Activated naive CD4-positive, alpha-beta T cell treated with anti-CD3 and anti-CD28 coated beads, Interleukin-2, amount 10 ng/mL, durations not matched to agents 7 days and 5 days (primary cell): Measurements from ENCODE around the gene AUNIP.

Source experiments
- CTCF ChIA-PET: fragments of 350-600 bp; sonication (Branson Sonifier 250); formaldehyde crosslinking; loops from one replicate; lab custom pipeline; 2021; ENCODE audit warnings: antibody characterized with exemption; lab: Charles Lee
- DNase-seq: peaks from one replicate; pipeline ENCODE4 v3.0.0-alpha.2; 2020
- H3K27ac Mint-ChIP-seq: one replicate; pipeline ENCODE4 v1.8.0; 2021; ENCODE audit warnings: mild to moderate bottlenecking, moderate library complexity, mixed read lengths
- H3K27me3 Mint-ChIP-seq: one replicate; pipeline ENCODE4 v1.8.0; 2021; ENCODE audit warnings: mild to moderate bottlenecking, mixed read lengths
- H3K36me3 Mint-ChIP-seq: one replicate; pipeline ENCODE4 v1.8.0; 2021; ENCODE audit warnings: mixed read lengths
- H3K4me1 Mint-ChIP-seq: one replicate; pipeline ENCODE4 v1.8.0; 2021; ENCODE audit warnings: mixed read lengths
- H3K4me3 Mint-ChIP-seq: one replicate; pipeline ENCODE4 v1.8.0; 2021; ENCODE audit warnings: mild to moderate bottlenecking, moderate library complexity, mixed read lengths
- H3K9me3 Mint-ChIP-seq: one replicate; pipeline ENCODE4 v1.8.0; 2021; ENCODE audit warnings: mixed read lengths

AUNIP gene

GRCh38 chr1:25802915-25803314, 56.3 kb downstream of the AUNIP start:
- Mint-ChIP-seq H3K27me3 (peaks cover 19% of the 10 kb centered on the region), H3K36me3 (no peaks in the 10 kb centered on the region), H3K4me3 (no peak overlapping the region), H3K27ac (no peak overlapping the region), H3K4me1 (peaks cover 43% of the 10 kb centered on the region), H3K9me3 (no peaks in the 10 kb centered on the region)
- CTCF ChIA-PET = interaction anchor here (0.6 to 2.6 kb wide), 4 partner anchors 191 to 282 kb away, joined by 3 to 11 read pairs (median 7); no protein-coding TSS in a partner anchor
- peak; percentile 40 for DNase-seq

GRCh38 chr1:25800703-25801377, 58.4 kb downstream of the AUNIP start:
- H3K9me3 Mint-ChIP-seq = no peaks in the 10 kb centered on the region
- CTCF ChIA-PET = interaction anchor here (0.7 to 1.4 kb wide), 5 partner anchors 190 to 297 kb away, joined by 3 to 4 read pairs (median 3); no protein-coding TSS in a partner anchor
- H3K4me3 Mint-ChIP-seq = peak overlapping the region; percentile 78
- peaks cover 21% of the 10 kb centered on the region for H3K27me3 Mint-ChIP-seq
- no peaks in the 10 kb centered on the region for H3K36me3 Mint-ChIP-seq
- H3K4me1 Mint-ChIP-seq = peaks cover 64% of the 10 kb centered on the region
- no peak for DNase-seq
- no peak overlapping the region for H3K27ac Mint-ChIP-seq

DNA sequence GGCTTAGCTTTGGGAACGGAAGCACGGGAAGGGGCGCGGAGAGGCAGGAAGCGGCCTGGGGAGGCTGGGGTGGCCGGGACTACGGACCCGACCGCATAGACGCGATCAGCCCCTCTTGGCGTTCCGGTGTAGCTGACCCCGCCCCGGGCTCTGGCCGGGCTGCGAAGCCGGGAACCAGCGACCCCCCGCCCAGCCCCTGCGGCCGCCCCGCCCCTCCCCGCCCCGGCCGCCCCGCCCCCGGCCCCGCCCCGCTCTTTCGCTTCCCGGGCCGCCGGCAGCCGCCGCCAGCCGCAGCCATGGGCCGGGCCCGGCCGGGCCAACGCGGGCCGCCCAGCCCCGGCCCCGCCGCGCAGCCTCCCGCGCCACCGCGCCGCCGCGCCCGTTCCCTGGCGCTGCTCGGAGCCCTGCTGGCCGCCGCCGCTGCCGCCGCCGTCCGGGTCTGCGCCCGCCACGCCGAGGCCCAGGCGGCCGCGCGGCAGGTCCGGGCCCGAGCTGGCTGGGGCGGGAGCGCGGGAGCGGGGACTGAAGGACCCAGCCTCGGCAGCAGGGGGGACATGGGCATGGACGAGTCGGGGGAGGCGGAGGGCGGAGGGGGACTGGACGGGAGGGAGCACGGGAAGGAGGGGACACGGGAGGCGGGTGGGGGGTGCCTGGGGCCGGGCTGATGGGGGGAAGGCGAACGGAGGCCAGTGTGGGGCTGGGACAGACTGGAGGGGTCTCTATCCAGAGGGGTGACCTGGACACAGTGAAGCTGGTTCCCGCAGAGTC, 59.1 kb downstream of the AUNIP start, which contains the start of gene SELENON:
Gene SELENON (plus strand): TSS at position 259 of the 768 bp plus-strand sequence. CDS start 38 bp downstream, at position 297.
- Mint-ChIP-seq H3K9me3 (no peaks in the 10 kb centered on the region), H3K4me3 (peak within 1 kb of the TSS; percentile 78), H3K4me1 (peaks cover 71% of the 10 kb centered on the region), H3K27me3 (peaks cover 18% of the 10 kb centered on the region), H3K27ac (no peak within 1 kb of the TSS), H3K36me3 (no peaks in the 10 kb centered on the region)
- DNase-seq = peak; percentile 72
- CTCF ChIA-PET = interaction anchor here (1.0 to 8.8 kb wide), 5 partner anchors 25 to 296 kb away, joined by 3 to 84 read pairs (median 4); no protein-coding TSS in a partner anchor

DNA sequence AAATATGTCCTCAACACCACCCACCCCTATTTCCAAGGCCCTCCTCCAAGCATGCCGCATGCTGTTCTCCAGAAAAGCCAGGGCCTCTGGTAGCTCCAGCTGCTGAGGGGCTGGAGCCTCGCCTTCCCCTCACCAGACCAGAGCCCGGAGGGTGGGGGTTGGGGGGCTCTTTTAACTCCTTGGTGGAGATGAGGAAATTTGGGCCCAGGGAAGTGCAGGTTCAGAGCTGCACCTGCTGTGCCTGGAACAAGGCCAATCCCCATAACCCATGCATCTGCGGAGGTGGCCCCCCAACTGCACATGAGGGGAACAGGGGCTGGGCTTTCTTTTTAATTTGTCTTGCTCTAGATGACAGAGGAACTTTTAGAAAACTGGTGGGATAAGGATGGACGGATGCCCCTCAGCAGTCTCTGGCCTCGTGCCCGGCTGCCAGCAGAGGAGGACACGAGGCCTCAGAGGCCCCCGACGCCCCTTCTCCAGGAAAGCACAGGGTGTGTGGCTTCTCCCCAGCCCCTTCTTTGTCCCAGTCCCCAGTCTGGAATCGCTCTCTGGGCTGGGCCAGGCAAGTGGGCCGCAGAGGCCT, 59.8 kb downstream of the AUNIP start:
- H3K4me1 Mint-ChIP-seq = peaks cover 74% of the 10 kb centered on the region

GRCh38 chr1:25798666-25799351, 60.4 kb downstream of the AUNIP start:
- Mint-ChIP-seq H3K27ac (no peak overlapping the region), H3K27me3 (peaks cover 18% of the 10 kb centered on the region), H3K4me3 (peak overlapping the region; percentile 66), H3K4me1 (peaks cover 71% of the 10 kb centered on the region), H3K36me3 (no peaks in the 10 kb centered on the region), H3K9me3 (no peaks in the 10 kb centered on the region)
- no peak for DNase-seq
- CTCF ChIA-PET = interaction anchor here (0.8 to 8.8 kb wide), 9 partner anchors 9 to 295 kb away, joined by 3 to 84 read pairs (median 4); no protein-coding TSS in a partner anchor

More for the DNA sequence above, 59.8 kb downstream of the AUNIP start:
- Mint-ChIP-seq H3K4me3 (peak overlapping the region; percentile 66), H3K36me3 (no peaks in the 10 kb centered on the region), H3K9me3 (no peaks in the 10 kb centered on the region), H3K27me3 (peaks cover 18% of the 10 kb centered on the region), H3K27ac (no peak overlapping the region)
- DNase-seq = no peak
- CTCF ChIA-PET = interaction anchor here (1.1 to 8.8 kb wide), 4 partner anchors 25 to 190 kb away, joined by 4 to 84 read pairs (median 18); no protein-coding TSS in a partner anchor

GRCh38 chr1:25797939-25798338, 61.3 kb downstream of the AUNIP start:
- CTCF ChIA-PET = interaction anchor here (0.8 to 8.8 kb wide), 11 partner anchors 10 to 294 kb away, joined by 3 to 84 read pairs (median 4); no protein-coding TSS in a partner anchor
- H3K27ac Mint-ChIP-seq = no peak overlapping the region
- DNase-seq = peak; percentile 57

GRCh38 chr1:25796811-25797458, 62.3 kb downstream of the AUNIP start:
- CTCF ChIA-PET = interaction anchor here (0.7 to 8.8 kb wide), 12 partner anchors 9 to 248 kb away, joined by 3 to 84 read pairs (median 4); no protein-coding TSS in a partner anchor

More at GRCh38 chr1:25797939-25798338, 61.3 kb downstream of the AUNIP start:
- H3K27me3 Mint-ChIP-seq = peaks cover 18% of the 10 kb centered on the region
- peaks cover 70% of the 10 kb centered on the region for H3K4me1 Mint-ChIP-seq
- H3K9me3 Mint-ChIP-seq = no peaks in the 10 kb centered on the region
- H3K4me3 Mint-ChIP-seq = no peak overlapping the region
- H3K36me3 Mint-ChIP-seq = no peaks in the 10 kb centered on the region

GRCh38 chr1:25795946-25796810, 63.1 kb downstream of the AUNIP start:
- peaks cover 57% of the 10 kb centered on the region for H3K4me1 Mint-ChIP-seq
- peaks cover 15% of the 10 kb centered on the region for H3K27me3 Mint-ChIP-seq
- peaks cover 2% of the 10 kb centered on the region for H3K36me3 Mint-ChIP-seq
- no peaks in the 10 kb centered on the region for H3K9me3 Mint-ChIP-seq
- H3K4me3 Mint-ChIP-seq = peak overlapping the region; percentile 55
- CTCF ChIA-PET = interaction anchor here (0.9 to 8.8 kb wide), 9 partner anchors 16 to 224 kb away, joined by 3 to 84 read pairs (median 4); no protein-coding TSS in a partner anchor
- peak overlapping the region; percentile 46 for H3K27ac Mint-ChIP-seq
- DNase-seq = peak; percentile 41

More at GRCh38 chr1:25796811-25797458, 62.3 kb downstream of the AUNIP start:
- peak; percentile 92 for DNase-seq
- peak overlapping the region; percentile 55 for H3K4me3 Mint-ChIP-seq
- H3K4me1 Mint-ChIP-seq = peaks cover 61% of the 10 kb centered on the region
- H3K27me3 Mint-ChIP-seq = peaks cover 17% of the 10 kb centered on the region
- no peaks in the 10 kb centered on the region for H3K36me3 Mint-ChIP-seq
- H3K9me3 Mint-ChIP-seq = no peaks in the 10 kb centered on the region
- H3K27ac Mint-ChIP-seq = peak overlapping the region; percentile 46

DNA sequence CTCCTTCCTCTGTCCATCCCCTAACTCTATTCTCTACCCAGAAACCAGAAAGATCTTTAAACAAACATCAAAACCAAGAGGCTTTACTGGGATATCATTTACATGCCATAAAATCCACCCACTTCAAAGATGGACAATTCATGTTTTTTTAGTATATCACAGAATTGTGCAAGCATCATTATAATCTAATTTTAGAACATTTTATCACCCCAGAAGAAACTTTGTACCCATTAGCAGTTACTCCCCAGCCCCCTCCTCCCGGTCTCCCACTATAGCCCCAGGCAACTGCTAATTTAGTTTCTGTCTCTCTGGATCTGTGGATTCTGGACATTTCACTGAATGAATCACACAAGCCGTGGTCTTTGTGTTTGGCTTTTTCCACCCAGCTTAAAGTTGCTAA, 64.0 kb downstream of the AUNIP start:
- no peak for DNase-seq
- peaks cover 49% of the 10 kb centered on the region for H3K4me1 Mint-ChIP-seq
- H3K9me3 Mint-ChIP-seq = no peaks in the 10 kb centered on the region
- H3K36me3 Mint-ChIP-seq = peaks cover 4% of the 10 kb centered on the region
- no peak overlapping the region for H3K4me3 Mint-ChIP-seq
- H3K27me3 Mint-ChIP-seq = peaks cover 8% of the 10 kb centered on the region
- peak overlapping the region; percentile 5 for H3K27ac Mint-ChIP-seq
- CTCF ChIA-PET = interaction anchor here (1.1 to 8.8 kb wide), 4 partner anchors 15 to 185 kb away, joined by 3 to 84 read pairs (median 19); no protein-coding TSS in a partner anchor

DNA sequence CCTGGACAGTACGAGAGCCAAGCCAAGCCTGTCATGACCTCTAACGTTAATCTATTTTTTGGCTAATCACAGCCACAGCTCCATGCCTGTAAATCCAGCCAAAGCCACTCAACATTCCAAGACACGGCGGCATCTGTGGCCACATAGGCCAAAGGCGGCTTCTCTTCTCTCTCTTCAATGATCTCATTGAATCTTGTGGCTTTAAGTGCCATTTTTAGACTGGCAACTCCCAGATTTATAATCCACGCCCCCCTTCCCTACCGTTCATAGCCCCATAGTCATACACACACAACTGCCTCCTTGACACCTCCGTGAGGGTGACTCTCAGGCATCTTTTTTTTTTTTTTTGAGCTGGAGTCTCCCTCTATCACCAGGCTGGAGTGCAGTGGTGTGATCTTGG, 64.9 kb downstream of the AUNIP start:
- CTCF ChIA-PET = interaction anchor here (0.6 to 8.8 kb wide), 3 partner anchors 175 to 721 kb away, joined by 3 to 84 read pairs (median 32); no protein-coding TSS in a partner anchor
- H3K9me3 Mint-ChIP-seq = no peaks in the 10 kb centered on the region
- H3K36me3 Mint-ChIP-seq = peaks cover 7% of the 10 kb centered on the region
- no peak overlapping the region for H3K27ac Mint-ChIP-seq
- H3K4me3 Mint-ChIP-seq = no peak overlapping the region
- H3K27me3 Mint-ChIP-seq = peaks cover 8% of the 10 kb centered on the region
- DNase-seq = no peak
- peaks cover 44% of the 10 kb centered on the region for H3K4me1 Mint-ChIP-seq

DNA sequence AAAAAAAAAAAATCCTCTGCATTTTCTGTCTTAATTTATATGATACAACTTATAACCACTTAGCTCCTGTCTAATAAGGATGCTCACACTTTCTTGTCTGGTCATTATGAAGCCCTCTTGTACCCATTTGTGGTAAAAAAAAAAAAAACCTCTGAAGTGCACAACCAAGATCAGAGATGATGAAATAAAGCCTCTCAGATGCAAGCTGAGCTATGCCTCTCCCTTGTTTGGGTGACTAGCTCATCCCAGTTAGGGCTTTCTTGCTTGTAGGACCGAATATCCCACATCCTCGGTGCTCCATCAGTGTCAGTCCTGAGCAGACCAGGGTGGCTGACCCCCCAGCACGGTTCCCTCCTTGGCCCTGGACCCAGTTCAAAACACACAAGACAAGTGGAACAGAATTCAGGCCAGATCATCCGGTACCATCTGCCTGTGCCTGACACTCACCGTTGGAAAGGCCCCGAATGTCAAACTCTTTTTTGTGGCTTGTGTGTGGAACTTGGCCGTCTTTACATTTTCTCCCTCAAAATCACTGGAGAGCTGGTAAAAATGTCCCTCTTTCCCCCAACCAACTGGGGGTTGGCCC, 65.6 kb downstream of the AUNIP start:
- CTCF ChIA-PET = interaction anchor here (0.6 to 8.8 kb wide), 3 partner anchors 22 to 753 kb away, joined by 3 to 84 read pairs (median 3); no protein-coding TSS in a partner anchor
- Mint-ChIP-seq H3K27me3 (peaks cover 8% of the 10 kb centered on the region), H3K27ac (no peak overlapping the region), H3K4me3 (no peak overlapping the region), H3K36me3 (peaks cover 7% of the 10 kb centered on the region), H3K9me3 (no peaks in the 10 kb centered on the region), H3K4me1 (peaks cover 43% of the 10 kb centered on the region)
- DNase-seq = no peak
